Measurements from ENCODE around the gene IGF2R.

GRCh38 chr6:160085226-160085625, 116.3 kb downstream of the IGF2R start:
- TF ChIP-seq CTCF (optimal IDR thresholded peaks at IDR 0.05 in 1 of 3, IDR thresholded peaks at IDR 0.05 in 1 of 3, conservative IDR thresholded peaks at IDR 0.05 in 1 of 3; ENCODE audit: extremely low read depth in 1 of 3, insufficient read depth in 2 of 3, low read length in 3 of 3), result no peak
- no peak for TF ChIP-seq EZH2 (IDR thresholded peaks at IDR 0.05; ENCODE audit: low read length)

Data from keratinocyte (primary cell).